GM21576 (cell line): ENCODE data around the gene ST6GALNAC2.
"Not testable (repeated sequence)": the region's sequence is repeated elsewhere in the genome, so short reads cannot be mapped to it uniquely, and the experiment has no call there.

Source experiments
- ATAC-seq: cut with Tn5 transposase; IDR thresholded peaks from one replicate; pipeline ENCODE4 v1.9.1; 2021; ENCODE audit warnings: mild to moderate bottlenecking, moderate library complexity; ENCODE audit not compliant: unreplicated experiment

ST6GALNAC2 gene

DNA sequence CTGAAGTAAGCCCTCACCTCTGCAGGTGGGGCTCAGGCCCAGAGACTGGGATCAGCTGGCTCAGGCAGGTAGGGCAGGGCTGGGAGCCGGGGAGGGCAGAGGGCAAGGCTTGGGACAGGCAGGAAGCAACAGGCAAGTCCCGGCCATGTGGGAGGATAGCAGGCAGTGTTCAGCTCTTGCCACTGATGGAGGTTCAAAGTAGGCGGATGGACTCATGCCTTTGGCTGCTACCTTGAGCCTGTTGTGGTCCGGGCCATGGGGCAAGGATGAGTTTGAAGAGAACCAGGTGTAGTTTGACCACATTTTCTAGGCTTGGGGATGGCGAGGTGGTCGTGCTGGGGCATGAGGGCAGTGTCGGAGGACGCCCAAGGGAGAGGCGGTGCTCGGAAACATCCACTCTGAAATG, 43.1 kb downstream of the ST6GALNAC2 start:
- ATAC-seq = no peak

DNA sequence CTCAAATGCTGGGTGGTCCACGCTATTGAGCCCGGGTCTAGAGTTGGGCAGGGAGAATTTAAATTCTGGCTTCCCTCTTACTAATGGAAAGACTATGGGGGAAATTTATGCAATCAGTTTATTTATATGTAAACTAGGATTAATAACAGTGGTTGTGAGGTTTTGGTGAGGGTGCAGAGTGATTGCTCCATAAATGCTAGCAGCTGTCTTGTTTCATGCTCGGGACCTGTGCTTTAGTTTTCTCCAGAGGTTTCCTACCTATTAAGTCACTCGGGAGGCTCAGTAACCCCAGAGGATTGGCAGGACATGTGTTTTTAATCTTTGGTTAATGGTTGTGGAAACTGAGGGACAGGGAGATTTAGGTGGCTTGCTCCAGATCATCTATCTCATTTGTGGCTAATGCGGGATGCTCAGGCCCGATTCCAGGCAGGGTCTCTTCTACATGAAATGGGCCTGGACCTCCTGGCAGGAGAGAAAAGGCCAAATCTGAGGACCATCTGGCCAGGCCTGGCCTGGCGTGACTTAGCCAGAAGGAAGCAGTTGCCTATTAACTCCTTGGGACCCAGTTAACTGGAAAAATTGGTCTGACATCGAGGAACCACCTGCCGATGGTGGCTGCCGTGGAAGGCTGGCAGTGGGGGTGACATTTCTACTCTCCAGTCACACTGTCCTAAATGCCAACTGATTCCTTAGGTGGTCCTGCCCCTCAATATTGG, 43.8 kb downstream of the ST6GALNAC2 start:
- no peak for ATAC-seq

DNA sequence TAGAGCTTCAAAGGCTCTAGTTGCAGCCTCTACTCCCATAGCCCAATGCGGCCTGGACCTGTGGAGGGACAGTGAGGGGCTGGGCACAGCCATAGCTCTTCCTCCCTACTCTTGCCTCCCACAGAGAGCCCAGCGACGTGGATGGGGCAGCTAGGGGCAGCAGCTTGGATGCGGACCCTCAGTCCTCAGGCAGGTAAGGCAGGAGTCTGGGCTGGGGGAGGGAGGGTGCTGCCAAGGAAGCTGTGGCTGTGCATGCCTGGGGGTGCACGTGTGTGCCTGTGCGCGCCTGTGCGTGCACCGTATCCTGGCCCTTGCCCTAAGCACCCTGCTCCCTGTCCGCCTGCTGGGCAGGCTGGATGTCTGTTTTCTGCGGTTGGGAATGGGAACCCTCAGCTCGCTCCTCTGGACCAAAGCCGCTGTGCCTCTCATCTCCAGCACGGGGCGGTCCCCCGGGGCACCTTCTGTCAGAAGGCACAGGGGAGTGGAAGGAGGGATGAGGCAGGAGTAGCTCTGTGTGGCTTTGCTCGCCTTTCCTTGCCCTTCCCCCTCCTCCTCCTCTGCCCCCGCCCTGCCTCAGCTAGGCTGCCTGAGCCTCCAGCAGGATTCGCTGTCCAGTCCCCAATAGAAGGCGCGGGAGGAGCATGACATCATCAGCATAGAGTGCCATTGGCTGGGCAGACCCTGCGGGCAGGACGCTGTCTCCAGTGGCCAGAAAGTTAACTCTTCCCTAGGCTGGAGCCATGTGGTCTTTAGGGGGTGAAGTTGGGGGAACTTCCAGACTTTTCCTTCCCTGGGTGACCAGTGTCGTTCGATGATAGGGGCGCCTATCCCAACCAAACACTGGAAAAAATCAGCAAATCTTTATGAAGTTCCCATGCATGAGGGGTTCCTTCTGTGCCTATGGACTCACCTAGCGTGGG, 45.0 kb downstream of the ST6GALNAC2 start:
- ATAC-seq = no peak

DNA sequence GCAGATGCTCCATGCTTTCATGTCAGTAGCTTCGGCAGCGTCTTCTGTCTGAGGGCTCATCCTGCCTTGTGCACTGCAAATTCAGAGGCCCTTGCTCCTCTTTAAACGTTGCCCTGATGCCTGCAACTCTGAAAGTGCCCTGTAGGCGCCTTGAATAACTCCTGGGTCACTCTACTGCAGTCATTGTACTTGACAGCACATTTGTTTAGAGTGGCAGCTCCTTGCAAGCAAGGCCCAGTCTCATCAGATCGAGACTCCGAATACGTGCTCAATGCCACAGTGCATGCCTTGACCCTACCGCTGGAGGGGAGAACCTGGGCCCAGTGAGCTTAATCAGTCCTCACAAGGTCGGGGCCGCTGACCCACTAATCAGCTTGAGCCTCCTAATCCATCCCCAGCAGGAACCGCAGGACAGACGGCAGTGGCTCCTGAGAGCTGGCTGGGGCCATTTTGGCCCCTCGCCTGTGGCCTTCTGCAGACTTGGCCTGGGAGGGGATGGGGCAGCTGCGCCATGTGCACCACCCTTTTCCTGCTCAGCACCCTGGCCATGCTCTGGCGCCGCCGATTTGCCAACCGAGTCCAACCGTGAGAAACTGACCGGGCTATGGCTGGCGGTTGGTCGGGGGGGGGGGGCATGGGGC, 45.9 kb downstream of the ST6GALNAC2 start, which contains the start of gene PRCD:
Gene PRCD, plus strand, starts transcription at position 414 of the 641 bp plus-strand sequence. Its CDS starts 98 bp downstream, at position 512.
- no peak for ATAC-seq

DNA sequence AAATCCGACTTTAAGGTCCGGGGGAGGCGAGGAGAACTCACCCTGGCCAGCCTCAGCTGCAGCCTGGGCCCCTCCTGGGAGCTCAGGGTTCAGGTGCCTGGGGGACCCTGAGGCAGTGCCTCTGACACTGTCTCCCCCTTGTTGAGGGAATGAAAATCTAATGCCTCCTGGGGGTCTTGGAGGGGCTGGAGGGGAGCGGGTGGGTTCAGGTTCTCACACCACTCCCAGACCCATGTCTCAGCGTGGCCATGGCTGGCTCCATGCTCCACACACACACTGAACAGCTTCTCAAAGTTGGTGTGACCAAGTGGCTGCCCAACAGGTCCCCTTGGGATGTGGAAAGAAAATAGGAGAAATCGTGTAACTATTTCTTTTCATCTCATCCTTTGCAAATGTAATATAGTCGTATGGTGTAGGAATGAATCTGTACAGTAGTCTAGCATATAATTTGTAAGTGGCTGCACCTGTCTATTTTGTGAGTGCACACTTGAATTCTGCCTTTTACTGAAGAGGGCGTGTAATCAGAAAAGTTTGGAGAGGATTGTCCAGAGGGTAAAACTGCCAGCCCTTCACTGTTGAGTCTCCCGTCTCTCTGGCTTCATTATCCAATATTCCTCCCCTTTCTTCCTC, 46.6 kb downstream of the ST6GALNAC2 start:
- ATAC-seq = no peak

DNA sequence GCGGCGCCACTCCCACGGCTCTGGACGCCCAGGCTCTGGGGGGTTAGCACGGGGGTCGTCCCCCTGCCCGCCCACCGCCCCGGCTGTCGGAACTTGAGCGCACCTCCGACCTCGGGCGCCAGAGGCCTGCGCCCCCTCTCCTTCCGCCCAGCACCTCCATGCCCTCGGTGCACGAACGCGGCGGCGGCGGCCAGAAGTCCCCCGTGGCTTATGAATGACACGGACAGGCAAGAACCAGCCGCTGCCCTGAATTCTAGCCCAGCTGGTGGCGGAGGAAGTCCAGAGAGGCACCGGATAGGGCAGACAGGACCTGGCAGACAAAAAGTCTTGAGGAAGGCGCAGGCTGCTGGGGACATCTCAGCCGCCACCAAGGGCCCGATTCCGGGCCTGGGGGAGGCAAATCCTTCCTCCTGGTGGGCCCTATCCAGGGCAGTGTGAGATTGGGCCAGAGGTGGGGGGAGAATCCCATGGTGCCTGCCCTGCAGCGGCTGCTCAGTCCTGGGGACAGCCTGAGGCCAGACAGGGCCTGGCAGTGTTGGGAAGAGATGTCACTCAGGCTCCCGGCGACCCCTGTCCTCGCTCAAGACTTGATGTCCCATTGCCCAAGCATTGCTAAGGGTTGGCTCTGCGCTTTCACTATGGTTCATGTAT, 47.3 kb downstream of the ST6GALNAC2 start:
- no peak for ATAC-seq

DNA sequence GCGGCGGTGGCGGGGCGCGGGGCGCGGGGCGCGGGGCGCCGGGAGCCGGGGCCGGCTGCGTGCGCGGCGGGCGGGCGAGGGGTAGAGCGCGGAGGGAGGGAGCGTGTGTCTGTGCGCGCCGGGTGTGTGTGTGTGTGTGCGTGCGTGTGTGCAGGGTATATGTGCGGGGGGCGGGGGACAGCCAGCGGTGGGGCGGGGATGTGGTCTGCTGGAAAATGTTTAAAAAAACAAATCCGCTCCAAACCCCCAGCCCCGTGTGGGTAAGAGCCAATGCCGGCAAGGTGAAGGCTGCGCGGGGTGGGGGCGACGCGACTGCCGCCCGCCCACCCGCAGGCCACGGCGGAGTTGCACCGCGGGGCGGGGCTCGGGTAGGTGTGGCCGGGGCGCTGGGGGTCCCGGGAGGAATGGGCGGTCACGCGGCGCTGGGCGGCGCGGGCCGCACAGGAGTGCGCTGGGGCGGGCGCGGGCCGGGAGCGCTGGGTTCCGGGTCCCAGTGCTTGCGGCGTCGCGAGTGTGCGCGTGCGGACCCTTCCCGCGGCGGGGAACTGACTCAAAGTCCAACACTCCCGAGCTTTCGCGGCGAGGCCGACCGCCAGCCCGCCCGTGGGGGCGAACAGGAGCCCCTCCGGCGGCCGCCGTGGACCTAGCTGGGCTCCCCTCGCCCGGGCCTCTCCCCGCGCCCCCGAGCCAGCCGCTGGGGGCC, 47.9 kb downstream of the ST6GALNAC2 start, which contains the start of gene CYGB:
Gene CYGB, minus strand, starts transcription at position 132 of the 703 bp plus-strand sequence. CDS start 167 bp downstream, outside the sequence.
- ATAC-seq = no peak

DNA sequence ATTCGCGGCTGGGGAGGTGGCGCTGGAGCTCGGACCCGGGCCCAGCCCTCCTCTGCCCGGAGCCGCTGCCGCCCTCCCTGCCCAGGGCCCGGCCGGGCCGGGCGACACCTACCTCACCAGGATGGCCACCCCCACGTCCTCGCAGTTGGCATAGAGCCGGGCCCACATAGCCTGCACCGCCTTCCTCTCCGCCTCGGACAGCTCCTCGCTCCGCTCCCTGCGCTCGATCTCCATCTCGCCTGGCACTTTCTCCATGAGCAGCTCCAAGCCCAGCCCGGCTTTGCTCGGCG, 48.4 kb downstream of the ST6GALNAC2 start:
- ATAC-seq = no peak

DNA sequence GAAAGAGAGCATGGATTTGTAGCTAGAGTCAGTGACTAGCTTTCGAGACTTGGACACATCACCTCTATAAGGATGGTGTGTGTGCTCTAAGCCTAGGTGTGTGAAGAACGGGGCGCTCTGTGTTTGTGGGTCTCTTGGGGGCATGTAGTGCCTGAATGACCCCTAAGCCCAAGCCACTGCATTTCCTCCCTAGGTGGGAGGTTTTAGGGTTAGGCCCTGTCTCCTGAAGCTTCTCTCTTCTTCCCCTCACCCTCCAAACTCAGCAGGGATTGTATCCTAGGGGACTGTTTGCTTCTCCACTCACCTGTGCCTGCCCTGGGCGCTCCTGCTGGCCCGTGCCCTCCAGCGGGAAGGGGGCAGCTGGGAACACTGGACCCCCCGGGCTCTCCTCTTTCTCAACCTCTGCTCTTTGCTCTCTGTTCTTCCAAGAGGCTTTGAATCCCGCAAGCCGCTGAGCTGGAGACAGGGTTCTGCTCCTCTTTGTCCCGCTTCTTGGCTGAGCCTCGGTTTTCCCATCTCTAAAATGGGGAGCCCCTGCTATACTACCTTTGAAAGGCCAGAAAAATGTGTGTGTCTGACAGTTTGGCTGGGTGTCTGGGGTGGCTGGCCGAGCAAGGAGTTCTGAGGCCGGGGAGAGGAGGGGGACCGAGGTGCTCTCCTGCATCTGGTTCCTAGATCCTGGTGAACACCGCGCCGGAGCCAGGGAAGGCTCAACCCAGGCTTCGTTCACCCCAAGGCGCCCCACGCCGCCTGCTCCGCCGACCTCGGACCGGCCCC, 49.0 kb downstream of the ST6GALNAC2 start:
- no peak for ATAC-seq

DNA sequence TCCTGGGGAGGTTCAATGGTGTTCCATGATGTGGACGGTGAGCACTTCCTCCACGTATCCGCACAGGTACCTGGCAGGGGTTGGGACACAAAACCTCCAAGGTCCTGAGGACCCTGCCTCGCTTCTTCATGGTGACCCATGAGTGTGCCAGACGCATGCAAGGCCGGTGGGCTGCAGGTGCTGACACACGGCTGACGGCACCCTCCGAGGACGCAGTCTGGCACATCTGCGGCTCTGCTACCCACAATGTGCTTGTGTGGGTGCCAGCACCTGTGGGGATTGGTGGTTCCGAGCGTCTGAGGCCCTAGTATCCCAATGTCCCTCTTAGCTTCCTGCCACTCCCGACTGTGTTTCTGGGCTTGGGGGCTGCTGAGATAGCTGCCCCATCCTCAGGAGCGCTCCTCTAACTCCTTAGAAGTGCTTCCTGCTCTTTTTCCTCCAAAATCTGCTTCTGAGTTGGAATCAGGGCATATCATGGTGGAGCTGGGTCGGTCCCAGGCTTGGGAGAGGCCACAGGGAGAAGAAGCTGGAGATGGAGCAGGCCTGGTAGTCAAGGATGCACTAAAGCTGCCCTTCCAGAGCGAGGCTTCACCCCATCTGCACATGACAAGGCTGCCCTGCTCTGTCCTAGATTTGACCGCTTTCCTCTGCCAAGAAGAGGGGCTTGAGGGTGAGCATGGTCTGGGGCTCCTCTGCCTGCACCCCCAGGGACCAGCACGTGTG, 49.7 kb downstream of the ST6GALNAC2 start:
- no peak for ATAC-seq

DNA sequence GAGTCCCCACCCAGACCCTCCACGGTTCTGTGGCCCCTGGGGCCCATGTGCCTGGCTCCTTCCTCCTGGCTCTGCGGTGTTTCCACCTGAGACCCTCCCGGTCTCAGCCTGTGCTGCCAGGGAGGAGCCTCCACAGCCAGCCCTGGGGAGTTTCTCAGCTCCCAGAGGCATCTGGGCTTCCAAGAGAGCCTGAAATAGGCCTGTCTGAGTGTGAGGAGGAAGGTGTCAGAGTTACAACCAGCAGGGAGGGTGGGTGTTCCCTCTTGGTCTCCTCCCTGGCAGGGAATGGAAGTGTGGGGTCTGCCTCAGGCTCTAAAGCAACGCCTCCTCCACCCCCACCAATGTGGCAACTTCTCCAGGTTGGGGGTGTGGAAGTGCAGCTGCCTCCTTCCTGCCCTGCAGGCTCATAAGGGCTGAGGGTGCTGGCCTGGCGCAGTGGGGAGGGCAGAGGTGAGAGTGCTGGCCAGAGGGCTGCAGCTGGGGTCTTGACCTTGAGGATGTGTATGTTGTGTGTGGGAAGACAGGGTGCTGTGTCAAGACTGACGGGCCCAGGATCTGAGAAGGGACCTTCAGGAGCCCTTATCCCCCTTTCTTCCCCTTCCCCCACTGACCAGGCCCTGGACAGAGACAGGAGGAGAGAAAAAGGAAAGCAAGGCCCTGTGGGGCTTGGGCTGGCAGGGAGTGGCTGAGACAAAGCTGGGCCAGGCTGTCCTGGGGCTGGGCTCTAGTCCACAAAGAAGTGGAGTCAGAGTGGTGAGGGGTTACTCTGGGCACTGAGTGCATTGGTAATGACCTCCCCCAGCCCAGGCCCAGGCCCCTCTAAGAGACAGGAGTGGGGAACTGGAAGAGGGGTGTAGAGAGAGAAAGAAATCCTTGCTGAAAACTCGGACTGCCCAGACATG, 50.6 kb downstream of the ST6GALNAC2 start:
- ATAC-seq = no peak

DNA sequence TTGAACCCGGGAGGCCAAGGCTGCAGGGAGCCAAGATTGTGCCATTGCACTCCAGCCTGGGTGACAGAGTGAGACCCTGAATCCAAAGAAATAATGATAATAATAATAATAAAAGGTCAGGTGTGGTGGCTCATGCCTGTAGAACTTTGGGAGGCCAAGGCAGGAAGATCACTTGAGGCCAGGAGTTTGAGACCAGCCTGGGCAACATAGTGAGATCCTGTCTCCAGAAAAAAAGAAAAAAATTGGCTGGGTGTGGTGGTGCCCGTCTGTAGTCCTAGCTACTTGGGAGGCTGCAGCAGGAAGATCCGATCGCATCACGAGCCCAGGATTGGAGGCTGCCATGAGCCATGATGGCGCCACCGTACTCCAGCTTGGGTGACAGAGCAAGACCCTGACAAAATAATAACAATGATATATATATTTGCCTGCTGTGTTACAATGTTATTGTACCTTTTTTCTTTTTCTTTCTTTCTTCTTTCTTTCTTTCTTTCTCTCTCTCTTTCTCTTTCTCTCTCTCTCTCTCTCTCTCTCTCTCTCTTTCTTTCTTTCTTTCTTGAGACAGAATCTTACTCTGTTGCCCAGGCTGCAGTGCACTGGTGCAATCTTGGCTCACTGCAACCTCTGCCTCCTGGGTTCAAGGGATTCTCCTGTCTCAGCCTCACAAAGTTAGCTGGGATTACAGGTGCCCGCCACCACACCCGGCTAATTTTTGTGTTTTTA, 51.9 kb downstream of the ST6GALNAC2 start:
- not testable (repeated sequence) for ATAC-seq

DNA sequence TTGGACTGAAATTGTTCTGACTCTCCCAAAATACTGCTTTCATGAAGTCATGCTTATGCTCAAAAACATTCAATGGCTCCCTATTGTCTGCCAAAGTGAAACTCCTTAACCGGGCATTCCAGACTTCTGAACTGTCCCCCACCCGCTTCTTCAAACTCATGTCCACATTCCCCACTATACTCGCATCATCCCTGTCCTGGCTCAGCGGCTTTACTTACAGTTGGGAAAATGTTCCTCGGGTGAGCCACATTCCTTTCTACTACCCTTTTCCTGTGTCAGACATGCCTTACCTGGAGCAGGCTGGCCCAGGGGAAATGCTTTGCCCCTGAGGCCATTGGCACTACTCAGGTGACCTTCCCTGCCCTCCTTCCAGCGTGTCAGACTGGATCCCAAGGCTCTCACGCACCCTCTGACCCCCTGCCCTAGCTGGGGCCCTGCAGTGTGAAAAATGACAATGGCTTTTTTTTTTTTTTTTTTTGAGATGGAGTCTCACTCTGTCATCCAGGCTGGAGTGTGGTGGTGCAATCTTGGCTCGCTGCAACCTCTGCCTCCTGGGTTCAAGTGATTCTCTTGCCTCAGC, 53.5 kb downstream of the ST6GALNAC2 start:
- no peak for ATAC-seq

DNA sequence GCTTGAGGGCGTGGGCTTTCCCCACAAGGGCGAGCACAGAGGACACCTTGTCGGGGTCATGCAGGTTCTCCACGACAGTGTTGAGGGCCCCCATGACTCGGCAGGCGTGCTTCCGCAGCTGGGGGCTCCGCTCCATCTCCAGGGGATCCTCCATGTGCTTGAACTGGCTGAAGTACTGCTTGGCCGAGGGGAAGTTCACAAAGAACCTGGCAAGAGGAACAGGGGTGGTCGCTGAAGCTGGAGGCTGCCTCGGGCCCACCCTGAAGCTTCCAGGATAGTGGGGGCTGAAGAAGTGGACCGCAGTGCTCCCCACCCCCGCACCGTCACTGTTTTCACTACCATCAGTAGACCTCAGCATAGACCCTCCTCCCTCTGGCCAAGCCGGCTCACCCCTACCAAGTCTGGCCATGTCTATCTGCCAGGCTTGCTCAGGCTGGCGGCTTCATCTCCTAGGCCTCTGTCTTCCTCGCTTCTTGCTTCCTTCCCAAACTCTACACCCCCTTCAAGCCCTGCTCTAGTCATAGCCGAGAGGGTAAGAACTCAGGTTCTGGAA, 54.1 kb downstream of the ST6GALNAC2 start:
- ATAC-seq = no peak

DNA sequence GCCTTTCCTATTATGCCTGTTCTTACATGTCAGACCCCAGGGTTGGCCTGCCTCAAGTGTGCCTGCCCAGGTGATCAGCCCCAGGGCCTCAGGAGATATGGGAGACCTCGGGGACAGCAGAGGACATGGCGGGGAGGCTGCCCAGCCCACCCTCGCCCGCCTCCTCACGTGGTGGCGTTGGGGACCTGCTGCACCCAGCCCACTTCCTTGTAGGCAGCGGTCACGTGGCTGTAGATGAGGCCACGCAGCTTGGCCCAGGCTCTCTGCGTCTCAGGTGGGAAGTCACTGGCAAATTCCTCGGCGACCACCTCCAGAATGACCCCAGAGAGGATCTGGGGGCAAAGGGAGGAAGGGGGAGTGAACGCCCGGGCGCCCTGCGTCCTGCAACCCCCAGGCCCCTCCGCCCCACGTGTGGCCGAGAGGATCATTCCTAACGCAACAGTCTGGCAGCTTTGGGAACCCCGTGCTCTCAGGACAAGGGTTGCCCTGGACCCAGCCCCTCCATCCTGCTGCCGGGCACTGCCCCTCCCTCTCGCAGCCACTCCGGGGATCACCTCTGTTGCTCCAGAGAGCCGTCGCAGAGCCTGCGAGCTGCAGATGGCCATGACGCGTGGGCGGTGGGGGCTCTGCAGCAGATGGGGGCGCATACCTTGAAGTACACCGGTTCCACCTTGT, 54.7 kb downstream of the ST6GALNAC2 start:
- ATAC-seq = no peak
